ENCODE results near the gene MICALL2. TPM values are rescaled to one million over a fixed set of nuclear protein-coding genes. Genes with fewer than 3 reads are reported as not detected.

The MICALL2 gene
- polyA plus RNA-seq, 1 of the 3 experiments (the other 2 are of a cell fraction) = 38.8 TPM

DNA sequence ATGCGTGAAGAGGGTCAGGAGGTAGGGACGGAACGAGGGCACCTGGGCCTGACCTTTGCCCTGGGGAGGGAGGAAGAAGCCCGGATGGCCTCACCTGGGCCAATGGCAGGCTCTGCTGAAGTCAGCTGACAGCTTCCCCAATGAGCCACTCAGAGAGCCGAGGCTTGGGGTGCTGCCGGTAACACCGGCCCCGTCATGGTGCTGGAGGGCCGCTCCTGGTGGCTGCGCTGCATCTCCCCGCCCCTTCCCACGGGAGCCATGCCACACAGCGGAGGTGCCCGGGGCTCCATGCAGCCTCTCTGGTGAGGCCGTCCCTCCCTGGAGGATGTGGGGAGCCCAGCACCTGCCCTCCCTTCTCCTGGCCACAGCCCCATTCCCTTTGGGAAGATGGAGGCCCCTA is 17.6 kb upstream of the MICALL2 start:
- WGBS (ENCODE audit: low lambda C conversion rate) = 87% methylated on average over 8 of the region's 15 CpGs
- H3K36me3 ChIP-seq (replicated peaks in 1 of 2; ENCODE audit: control insufficient read depth in 1 of 2, insufficient read depth in 2 of 2, low read length in 1 of 2) = peaks cover 30 to 88% of the 10 kb centered on the region in 2 experiments

DNA sequence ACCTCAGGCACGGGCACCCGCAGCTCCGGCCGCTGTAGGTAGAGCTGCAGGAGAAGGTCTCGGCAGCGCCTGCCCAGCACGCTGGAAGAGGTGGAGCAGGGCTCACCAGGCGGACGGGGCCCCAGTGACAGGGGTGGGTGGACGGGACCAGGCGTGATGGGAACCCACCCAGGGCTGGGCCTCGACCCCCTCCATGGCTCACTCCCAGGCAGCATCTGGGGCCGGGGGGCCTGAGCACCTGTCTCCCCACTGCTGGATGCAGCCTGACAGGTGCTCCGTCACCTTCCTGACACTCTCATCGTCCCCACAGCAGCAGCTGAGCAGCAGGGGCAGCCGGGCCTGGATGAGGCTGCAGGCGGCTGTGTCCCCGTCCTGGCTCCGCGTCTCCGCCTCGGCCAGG is 16.7 kb upstream of the MICALL2 start:
- Histone ChIP-seq H3K9me3 (no peaks in the 10 kb centered on the region), H3K27me3 (ENCODE audit: insufficient read depth) (no peaks in the 10 kb centered on the region), H3F3A (replicated peaks; ENCODE audit: insufficient read depth) (no peaks in the 10 kb centered on the region), H2AFZ (ENCODE audit: low read depth) (no peak overlapping the region), H3K27ac (ENCODE audit: low read depth in 2 of 2, low read length in 1 of 2) (no peak overlapping the region), H3K4me2 (no peak overlapping the region), H3K9ac (no peak overlapping the region), H4K20me1 (ENCODE audit: insufficient read depth) (peaks cover 18% of the 10 kb centered on the region), H3K9me2 (no peaks in the 10 kb centered on the region), H3K79me2 (ENCODE audit: insufficient read depth) (no peaks in the 10 kb centered on the region), H3K4me3 (ENCODE audit: low read depth in 2 of 2, low read length in 1 of 2) (no peak overlapping the region), H3K4me1 (ENCODE audit: control insufficient read depth in 1 of 2, insufficient read depth in 2 of 2, low read depth in 1 of 2, low read length in 1 of 2) (no peaks in the 10 kb centered on the region; a peak in 1 of 4 replicates), H3K36me3 (replicated peaks in 1 of 2; ENCODE audit: control insufficient read depth in 1 of 2, insufficient read depth in 2 of 2, low read length in 1 of 2) (peaks cover 30 to 91% of the 10 kb centered on the region in 2 experiments)
- ChIA-PET POLR2A (no interaction called here), CTCF (interaction anchor here (1.0 to 5.2 kb wide), 8 partner anchors 8 to 250 kb away, joined by 3 to 108 read pairs (median 30); partner anchors contain the start of gene MICALL2)
- DNase-seq = no peak
- WGBS (ENCODE audit: low lambda C conversion rate) = 96% methylated on average over 19 of the region's 22 CpGs
- TF ChIP-seq RCOR1 (IDR thresholded peaks at IDR 0.05; ENCODE audit: low read length) (no peak), FOXJ3 (CRISPR knock-in tag; IDR thresholded peaks at IDR 0.05) (no peak), YY1 (IDR thresholded peaks at IDR 0.05; ENCODE audit: low read depth) (no peak), EZH2phosphoT487 (IDR thresholded peaks at IDR 0.05; ENCODE audit: borderline replicate concordance, low read depth) (no peak), GABPA (IDR thresholded peaks at IDR 0.05; ENCODE audit: low read depth) (no peak), MXI1 (IDR thresholded peaks at IDR 0.05; ENCODE audit: low read depth, low read length) (no peak), GATA2 (CRISPR knock-in tag; IDR thresholded peaks at IDR 0.05) (no peak), TEAD4 (IDR thresholded peaks at IDR 0.05; ENCODE audit: borderline replicate concordance, insufficient read depth) (no peak), NFIC (IDR thresholded peaks at IDR 0.05; ENCODE audit: borderline replicate concordance) (no peak)
- TF ChIP-seq, protein P1, sequence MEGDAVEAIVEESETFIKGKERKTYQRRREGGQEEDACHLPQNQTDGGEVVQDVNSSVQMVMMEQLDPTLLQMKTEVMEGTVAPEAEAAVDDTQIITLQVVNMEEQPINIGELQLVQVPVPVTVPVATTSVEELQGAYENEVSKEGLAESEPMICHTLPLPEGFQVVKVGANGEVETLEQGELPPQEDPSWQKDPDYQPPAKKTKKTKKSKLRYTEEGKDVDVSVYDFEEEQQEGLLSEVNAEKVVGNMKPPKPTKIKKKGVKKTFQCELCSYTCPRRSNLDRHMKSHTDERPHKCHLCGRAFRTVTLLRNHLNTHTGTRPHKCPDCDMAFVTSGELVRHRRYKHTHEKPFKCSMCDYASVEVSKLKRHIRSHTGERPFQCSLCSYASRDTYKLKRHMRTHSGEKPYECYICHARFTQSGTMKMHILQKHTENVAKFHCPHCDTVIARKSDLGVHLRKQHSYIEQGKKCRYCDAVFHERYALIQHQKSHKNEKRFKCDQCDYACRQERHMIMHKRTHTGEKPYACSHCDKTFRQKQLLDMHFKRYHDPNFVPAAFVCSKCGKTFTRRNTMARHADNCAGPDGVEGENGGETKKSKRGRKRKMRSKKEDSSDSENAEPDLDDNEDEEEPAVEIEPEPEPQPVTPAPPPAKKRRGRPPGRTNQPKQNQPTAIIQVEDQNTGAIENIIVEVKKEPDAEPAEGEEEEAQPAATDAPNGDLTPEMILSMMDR (IDR thresholded peaks at IDR 0.05) = no peak
- TF ChIP-seq, protein P2, sequence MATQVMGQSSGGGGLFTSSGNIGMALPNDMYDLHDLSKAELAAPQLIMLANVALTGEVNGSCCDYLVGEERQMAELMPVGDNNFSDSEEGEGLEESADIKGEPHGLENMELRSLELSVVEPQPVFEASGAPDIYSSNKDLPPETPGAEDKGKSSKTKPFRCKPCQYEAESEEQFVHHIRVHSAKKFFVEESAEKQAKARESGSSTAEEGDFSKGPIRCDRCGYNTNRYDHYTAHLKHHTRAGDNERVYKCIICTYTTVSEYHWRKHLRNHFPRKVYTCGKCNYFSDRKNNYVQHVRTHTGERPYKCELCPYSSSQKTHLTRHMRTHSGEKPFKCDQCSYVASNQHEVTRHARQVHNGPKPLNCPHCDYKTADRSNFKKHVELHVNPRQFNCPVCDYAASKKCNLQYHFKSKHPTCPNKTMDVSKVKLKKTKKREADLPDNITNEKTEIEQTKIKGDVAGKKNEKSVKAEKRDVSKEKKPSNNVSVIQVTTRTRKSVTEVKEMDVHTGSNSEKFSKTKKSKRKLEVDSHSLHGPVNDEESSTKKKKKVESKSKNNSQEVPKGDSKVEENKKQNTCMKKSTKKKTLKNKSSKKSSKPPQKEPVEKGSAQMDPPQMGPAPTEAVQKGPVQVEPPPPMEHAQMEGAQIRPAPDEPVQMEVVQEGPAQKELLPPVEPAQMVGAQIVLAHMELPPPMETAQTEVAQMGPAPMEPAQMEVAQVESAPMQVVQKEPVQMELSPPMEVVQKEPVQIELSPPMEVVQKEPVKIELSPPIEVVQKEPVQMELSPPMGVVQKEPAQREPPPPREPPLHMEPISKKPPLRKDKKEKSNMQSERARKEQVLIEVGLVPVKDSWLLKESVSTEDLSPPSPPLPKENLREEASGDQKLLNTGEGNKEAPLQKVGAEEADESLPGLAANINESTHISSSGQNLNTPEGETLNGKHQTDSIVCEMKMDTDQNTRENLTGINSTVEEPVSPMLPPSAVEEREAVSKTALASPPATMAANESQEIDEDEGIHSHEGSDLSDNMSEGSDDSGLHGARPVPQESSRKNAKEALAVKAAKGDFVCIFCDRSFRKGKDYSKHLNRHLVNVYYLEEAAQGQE (IDR thresholded peaks at IDR 0.05; ENCODE audit: low read depth, low read length) = no peak
- TF ChIP-seq, protein P3, sequence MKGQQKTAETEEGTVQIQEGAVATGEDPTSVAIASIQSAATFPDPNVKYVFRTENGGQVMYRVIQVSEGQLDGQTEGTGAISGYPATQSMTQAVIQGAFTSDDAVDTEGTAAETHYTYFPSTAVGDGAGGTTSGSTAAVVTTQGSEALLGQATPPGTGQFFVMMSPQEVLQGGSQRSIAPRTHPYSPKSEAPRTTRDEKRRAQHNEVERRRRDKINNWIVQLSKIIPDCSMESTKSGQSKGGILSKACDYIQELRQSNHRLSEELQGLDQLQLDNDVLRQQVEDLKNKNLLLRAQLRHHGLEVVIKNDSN (IDR thresholded peaks at IDR 0.05; ENCODE audit: borderline replicate concordance, low read depth) = no peak

More for the DNA sequence above, 17.6 kb upstream of the MICALL2 start:
- ChIA-PET POLR2A (interaction anchor here (1.1 kb wide), 1 partner anchor 17 kb away, joined by 3 read pairs; no protein-coding TSS in a partner anchor), CTCF (interaction anchor here (0.8 to 3.7 kb wide), 5 partner anchors 9 to 51 kb away, joined by 3 to 50 read pairs (median 3); no protein-coding TSS in a partner anchor)
- Histone ChIP-seq H3K27ac (ENCODE audit: low read depth in 2 of 2, low read length in 1 of 2) (no peak overlapping the region), H3K27me3 (ENCODE audit: insufficient read depth) (no peaks in the 10 kb centered on the region), H3K79me2 (ENCODE audit: insufficient read depth) (no peaks in the 10 kb centered on the region), H3K4me2 (no peak overlapping the region), H2AFZ (ENCODE audit: low read depth) (no peak overlapping the region), H3K4me1 (ENCODE audit: control insufficient read depth in 1 of 2, insufficient read depth in 2 of 2, low read depth in 1 of 2, low read length in 1 of 2) (no peaks in the 10 kb centered on the region; a peak in 1 of 4 replicates), H3K9ac (no peak overlapping the region), H3K9me2 (no peaks in the 10 kb centered on the region), H3K4me3 (ENCODE audit: low read depth in 2 of 2, low read length in 1 of 2) (no peak overlapping the region), H3K9me3 (no peaks in the 10 kb centered on the region), H3F3A (replicated peaks; ENCODE audit: insufficient read depth) (no peaks in the 10 kb centered on the region), H4K20me1 (ENCODE audit: insufficient read depth) (peaks cover 18% of the 10 kb centered on the region)
- DNase-seq = no peak
- TF ChIP-seq EZH2phosphoT487 (IDR thresholded peaks at IDR 0.05; ENCODE audit: borderline replicate concordance, low read depth) (no peak), FOSL2 (IDR thresholded peaks at IDR 0.05; ENCODE audit: borderline replicate concordance, low read depth) (no peak), GABPA (IDR thresholded peaks at IDR 0.05; ENCODE audit: low read depth) (no peak), JUND (IDR thresholded peaks at IDR 0.05) (no peak), RCOR1 (IDR thresholded peaks at IDR 0.05; ENCODE audit: low read length) (no peak), CHD2 (IDR thresholded peaks at IDR 0.05; ENCODE audit: low read length, partially characterized antibody) (no peak), SIN3A (IDR thresholded peaks at IDR 0.05; ENCODE audit: borderline replicate concordance, low read depth, low read length) (no peak), RFX5 (IDR thresholded peaks at IDR 0.05; ENCODE audit: low read length) (no peak), GATA2 (CRISPR knock-in tag; IDR thresholded peaks at IDR 0.05) (no peak), SMC3 (IDR thresholded peaks at IDR 0.05; ENCODE audit: low read depth, low read length) (no peak), MEF2A (IDR thresholded peaks at IDR 0.05; ENCODE audit: borderline replicate concordance, low read depth) (no peak), NRF1 (IDR thresholded peaks at IDR 0.05; ENCODE audit: low read depth, low read length) (no peak), NFIC (IDR thresholded peaks at IDR 0.05; ENCODE audit: borderline replicate concordance) (no peak), TEAD4 (IDR thresholded peaks at IDR 0.05; ENCODE audit: borderline replicate concordance, insufficient read depth) (no peak)
- TF ChIP-seq, protein P4, sequence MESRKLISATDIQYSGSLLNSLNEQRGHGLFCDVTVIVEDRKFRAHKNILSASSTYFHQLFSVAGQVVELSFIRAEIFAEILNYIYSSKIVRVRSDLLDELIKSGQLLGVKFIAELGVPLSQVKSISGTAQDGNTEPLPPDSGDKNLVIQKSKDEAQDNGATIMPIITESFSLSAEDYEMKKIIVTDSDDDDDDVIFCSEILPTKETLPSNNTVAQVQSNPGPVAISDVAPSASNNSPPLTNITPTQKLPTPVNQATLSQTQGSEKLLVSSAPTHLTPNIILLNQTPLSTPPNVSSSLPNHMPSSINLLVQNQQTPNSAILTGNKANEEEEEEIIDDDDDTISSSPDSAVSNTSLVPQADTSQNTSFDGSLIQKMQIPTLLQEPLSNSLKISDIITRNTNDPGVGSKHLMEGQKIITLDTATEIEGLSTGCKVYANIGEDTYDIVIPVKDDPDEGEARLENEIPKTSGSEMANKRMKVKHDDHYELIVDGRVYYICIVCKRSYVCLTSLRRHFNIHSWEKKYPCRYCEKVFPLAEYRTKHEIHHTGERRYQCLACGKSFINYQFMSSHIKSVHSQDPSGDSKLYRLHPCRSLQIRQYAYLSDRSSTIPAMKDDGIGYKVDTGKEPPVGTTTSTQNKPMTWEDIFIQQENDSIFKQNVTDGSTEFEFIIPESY (IDR thresholded peaks at IDR 0.05; ENCODE audit: borderline replicate concordance, low read depth) = no peak

Data from SK-N-SH (cell line).